Measurements from ENCODE around the gene WDR59.
"Not testable (repeated sequence)": the region's sequence is repeated elsewhere in the genome, so short reads cannot be mapped to it uniquely, and the experiment has no call there.

WDR59 gene

GRCh38 chr16:74954763-74955162 lies 30.2 kb downstream of the WDR59 start:
- no peak for DNase-seq

GRCh38 chr16:74951681-74952080 lies 33.2 kb downstream of the WDR59 start:
- DNase-seq = no peak

GRCh38 chr16:74951206-74951605 lies 33.7 kb downstream of the WDR59 start:
- DNase-seq = no peak

DNA sequence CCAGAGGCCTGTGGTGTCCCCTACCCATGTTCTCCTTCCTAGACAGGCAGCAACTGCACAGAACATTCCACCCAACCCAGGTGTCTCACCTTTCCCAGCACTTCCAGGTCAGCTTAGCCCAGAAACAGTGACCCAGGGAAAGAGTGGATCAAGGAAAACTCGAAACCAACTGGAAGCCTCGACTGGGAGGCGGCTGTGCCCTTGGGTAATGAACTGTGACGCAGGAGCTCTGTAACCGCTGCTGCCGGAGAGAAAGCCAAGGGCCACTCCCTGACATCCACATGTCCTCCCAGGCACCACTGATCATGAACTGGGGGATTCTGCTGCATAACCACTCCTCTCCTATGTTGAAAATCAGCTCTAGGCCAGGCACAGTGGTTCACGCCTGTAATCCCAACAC lies 34.4 kb downstream of the WDR59 start:
- no peak for DNase-seq

DNA sequence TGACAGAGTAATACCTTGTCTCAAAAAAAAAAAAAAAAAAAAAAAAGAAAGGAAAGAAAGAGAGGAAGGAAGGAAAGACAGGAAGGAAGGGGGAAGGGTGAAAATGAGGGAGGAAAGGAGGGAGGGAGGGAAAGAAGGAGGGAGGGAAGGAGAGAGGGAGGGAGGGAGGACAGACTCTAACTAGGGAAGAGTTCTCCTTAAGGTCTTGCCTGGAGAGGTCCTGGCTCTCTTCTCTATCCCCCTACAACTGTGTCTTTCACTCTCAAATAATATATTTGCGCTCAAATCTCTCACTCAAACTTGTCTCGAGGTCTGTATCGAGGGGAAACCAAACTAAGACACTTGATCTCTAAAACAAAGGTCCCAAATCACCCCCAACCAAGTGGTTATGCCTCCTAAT lies 35.6 kb downstream of the WDR59 start:
- no peak for DNase-seq

- DNase-seq = no peak
Observed at GRCh38 chr16:74944466-74944865, 40.5 kb downstream of the WDR59 start.

DNA sequence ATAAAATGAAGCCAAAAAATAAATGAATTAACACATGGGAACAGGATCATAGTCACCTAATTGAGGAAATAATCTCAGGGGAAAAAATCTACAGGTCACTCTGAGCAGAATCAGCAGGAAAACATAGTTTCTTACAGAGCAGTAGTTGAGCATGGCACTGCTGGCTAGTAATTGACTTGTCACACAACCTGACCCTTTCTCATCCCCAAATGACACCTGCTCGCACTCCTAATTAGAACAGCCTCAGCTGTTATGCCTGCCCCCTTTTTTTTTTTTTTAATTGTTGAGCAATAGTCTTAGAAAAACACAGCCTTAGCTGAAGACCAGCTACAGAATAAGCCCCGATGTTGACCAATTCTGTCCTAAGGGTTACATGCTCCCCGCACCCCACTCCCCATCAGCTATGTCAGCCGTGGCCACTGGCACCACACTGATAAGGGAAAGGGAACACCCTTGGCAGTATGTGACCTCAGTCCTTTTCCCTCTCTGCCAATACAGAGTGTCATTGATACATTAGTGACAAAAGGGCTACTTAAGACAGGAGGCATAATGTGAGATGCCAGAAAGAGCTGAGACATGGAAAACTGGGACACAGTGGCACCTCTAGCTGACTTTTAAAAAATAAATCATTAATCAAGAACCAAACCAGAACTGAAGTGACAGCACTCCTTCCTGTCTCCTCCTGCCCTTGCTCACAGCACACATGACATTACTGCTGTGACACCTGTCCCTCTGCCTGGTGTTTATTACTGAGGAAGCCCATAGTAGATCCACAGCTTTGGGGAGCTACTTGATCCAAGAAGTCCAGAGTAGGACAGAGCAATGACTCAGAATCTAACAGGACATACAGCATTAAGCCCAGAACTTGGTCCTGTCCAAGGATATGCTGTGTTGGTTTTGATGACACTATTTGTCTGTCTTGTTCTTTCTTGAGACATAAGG lies 41.7 kb downstream of the WDR59 start:
- no peak for DNase-seq

DNA sequence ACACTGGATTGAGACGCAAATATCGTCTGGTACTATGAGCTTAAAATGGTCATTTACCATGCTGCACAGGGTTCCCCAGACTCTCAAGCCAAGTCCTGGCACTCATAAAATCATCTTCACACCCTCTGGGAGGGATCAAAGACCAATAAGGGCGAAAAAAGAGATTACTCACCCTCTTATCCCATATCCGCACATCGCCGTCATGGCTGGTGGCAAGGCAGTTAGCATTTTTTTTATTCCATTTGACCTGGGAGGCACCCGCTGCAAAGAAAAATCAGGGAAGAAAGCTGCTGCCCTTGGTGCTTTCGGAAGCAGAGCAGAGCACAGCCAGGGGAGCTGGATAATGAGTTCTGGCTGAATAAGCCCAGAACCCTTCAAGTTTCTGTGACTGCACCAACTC lies 42.4 kb downstream of the WDR59 start:
- DNase-seq = no peak

DNA sequence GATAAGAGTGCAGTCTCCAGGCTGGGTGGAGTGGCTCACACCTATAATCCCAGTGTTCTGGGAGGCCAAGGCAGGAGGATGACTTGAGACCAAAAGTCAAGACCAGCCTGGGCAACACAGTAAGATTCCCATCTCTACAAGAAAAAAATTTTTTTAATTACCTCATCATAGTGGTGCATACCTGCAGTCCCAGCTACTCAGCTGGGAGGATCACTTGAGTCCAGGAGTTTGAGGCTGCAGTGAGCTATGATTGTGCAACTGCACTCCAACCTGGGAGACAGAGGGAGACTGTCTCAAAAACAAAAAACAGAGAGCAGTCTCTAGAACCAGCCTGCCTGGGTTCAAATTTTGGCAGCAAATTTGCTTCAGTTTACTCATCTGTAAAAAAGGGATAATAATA lies 45.2 kb downstream of the WDR59 start:
- no peak for DNase-seq

DNA sequence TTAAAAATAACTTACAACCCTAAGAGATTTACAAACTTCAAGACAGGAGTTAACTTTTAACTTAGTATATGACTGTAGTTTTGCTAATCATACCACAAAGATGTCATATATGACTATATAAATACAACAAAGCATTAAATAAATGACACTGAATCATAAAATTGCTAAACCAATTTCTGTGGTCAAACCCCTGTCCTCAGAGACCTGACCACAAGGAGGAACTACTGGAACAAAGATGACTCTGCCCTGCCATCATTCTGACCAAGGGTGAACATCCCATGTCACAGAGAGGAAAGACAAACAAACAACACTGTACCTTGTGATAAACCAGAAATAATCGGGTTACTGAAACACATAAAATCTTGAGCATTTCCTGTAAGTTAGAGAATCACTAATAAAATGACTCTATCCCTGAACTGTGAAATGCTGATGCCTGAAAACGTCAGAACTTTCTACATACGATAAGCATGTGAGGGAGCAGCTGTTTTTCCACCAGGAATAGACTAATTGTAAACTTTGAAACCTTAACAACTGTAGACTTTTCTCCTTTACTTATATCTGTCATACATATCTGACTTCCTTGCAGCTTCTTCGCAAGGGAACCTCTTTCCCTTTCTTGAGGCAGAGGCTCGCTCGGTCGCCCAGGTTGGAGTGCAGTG lies 47.9 kb downstream of the WDR59 start:
- no peak for DNase-seq

DNA sequence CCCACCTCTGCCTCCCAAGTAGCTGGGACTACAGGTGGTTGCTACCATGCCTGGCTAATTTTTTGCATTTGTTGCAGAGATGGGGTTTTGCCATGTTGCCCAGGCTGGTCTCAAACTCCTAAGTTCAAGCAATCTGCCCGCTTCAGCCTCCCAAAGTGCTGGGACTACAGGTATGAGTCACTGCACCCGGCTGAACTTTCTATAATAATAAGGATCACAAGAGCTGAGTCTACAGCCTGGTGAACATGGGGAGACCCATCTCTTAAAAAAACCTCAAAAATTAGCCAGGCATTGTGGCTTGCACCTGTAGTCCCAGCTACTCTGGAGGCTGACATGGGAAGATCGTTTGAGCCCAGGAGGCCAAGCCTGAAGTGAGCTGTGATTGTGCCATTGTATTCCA lies 53.5 kb downstream of the WDR59 start:
- DNase-seq = no peak

DNA sequence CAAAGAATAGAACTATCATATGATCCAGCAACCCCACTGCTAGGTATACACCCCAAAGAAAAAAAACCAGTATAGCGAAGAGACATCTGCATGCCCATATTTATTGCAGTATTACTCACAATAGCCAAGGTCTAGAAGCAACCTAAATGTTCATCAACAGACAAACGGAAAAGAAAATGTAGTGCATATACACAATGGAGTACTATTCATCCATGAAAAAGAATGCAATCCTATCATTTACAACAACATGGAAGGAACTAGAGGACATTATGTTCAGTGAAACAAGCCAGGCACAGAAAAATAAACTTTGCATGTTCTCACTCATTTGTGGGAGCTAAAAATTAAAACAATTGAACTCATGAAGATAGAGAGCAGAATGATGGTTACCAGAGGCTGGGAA lies 55.3 kb downstream of the WDR59 start:
- no peak for DNase-seq

DNA sequence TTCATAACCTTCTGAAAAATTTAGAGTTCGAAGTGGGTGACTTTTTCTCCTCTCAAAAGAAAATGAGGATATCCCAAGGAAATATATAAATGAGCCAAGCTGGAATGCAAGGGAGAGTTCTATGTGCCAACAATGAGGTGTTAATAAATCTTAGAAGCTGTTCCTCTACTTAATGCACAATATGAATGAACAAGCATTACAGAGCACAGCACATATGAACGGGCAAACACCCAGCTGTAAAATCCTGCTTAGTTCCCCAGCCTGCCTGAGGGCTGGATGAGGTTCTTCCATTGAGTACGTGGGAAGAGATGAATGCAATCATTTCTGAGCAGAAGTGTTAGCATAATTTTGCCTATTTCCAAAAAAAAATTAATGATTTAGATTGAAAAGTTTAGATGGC lies 58.1 kb downstream of the WDR59 start:
- no peak for DNase-seq

DNA sequence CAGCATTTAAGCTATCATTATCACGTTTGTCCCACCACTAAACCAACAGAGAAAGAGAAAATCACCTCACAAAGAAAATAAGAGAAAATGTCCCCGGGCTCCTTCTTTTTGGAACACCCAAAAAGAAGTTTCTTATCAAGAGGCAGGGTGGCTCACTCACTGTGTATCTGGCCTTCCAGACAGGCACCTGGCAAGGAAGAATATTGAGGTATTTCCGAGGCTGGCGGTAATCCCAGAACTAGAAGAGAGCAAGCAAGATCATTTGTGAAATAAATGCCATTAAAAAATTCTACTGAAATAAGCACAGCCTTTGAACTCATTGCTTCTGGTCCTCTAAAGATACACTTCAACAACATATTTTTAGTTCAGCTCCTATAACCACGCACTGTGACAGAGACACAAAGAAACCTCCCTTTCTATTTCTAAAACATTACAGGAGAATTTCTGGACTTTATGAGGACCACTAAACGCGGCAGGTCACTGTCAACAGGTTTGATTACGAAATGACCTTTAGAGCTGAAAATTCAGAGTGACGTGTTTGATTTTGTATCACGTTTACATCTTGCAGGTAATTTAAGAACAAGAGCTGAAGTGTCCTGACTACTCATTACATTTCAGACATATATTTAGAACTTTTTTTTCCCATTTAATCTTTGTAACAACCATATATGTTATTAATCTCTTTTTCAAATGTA lies 61.0 kb downstream of the WDR59 start:
- DNase-seq = no peak

DNA sequence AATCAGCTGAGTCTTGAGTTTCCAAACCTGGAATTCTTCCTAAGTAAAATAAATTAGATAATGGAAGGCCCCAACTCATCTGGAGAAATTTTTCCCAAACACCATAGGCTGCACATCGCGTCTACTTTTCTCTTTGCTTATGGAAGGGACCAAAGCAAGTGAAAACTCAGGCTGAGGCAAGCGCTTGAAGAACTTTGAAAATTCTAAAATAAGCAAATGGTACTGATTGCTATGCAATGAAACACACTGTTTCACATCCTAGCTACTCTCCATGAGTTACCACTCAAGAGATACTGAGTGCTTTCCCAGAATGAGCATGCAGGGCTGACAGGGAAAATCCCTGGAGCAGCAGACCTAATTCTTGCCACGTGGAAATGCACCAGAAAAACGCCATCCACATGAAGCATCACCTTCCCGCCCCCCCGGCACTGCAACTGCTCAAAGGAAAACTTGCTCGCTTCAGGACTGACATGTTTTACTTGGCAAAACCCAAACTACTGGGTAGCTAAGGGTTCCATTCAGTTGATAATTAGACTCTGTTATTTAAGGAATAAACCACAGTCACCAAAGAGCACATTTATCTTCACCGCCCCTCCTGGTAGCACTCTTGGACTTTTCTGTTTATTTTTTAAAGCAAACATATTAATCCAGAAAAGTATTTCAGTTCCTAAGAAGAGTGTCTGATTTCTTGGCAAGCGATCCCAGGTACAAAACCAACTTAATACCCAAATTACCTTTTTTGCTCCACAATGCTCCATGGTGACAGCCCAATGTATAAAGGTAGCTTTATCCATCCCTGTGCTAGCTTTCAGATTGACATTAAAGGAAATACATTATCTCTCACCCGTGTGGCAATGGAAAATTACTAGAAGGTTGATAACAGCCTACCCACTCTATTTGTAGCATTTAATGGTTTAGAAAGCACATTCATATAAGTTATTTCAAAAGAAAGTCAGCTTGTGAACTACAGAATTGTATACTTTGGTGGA lies 62.5 kb downstream of the WDR59 start:
- DNase-seq = no peak

- no peak for DNase-seq
Observed at GRCh38 chr16:74921051-74921450, 63.9 kb downstream of the WDR59 start.

- DNase-seq = no peak
Observed at GRCh38 chr16:74909665-74910064, 75.3 kb downstream of the WDR59 start.

DNA sequence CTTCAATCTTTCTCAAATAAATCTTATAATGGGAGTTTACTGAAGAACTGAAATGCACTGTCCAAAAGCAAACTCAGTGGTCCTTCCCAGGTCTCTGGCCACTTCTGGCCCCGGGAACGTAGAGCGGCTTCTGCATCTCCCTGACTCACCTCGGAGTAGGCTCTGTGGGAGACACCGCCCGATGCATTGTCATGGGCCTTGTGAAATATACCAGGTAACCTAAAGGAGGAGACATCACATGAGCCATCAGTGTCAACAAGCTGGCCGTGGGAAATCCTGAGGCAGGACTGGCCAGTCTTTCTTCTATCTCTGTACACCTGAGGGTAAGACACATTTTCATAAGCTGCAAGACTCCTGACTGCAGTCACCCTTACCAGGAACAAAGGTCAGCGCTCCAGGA lies 76.2 kb downstream of the WDR59 start:
- not testable (repeated sequence) for DNase-seq

DNA sequence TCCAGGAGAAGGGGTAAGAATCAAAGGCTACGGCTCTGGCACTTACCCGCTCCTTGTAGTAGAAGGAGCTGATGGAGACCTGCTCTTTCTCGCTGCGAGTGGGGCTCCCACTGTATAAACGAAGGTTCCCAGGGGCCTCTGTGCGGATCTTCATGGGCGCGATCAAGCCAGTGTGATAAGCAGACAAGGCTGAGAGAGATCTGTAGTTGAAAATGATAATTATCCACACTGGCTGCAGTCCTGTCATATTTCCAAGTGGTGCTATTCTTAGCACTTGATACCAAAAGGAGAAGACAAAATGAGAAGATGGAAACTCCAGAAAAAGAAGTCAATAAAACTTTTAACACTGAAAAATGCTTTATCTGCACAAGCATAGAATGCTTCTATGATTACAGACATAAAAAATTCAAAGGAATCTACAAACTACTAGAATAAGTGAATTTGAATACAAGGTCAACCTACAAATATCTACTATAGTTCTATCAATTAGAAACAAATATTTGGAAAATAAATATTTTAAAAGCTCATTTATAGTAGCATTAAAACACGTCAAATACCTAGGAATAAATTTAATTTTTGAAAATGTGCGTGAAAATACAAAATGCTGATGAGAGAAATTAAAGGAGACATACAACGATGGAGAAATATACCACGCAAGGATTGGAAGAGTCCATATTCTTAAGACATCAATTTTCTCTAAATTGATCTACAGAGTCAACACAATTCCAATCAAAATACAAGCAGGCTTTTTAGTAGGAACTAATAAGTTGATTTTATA lies 80.8 kb downstream of the WDR59 start:
- DNase-seq = no peak

- DNase-seq = no peak
Observed at GRCh38 chr16:74903120-74903519, 81.8 kb downstream of the WDR59 start.

DNA sequence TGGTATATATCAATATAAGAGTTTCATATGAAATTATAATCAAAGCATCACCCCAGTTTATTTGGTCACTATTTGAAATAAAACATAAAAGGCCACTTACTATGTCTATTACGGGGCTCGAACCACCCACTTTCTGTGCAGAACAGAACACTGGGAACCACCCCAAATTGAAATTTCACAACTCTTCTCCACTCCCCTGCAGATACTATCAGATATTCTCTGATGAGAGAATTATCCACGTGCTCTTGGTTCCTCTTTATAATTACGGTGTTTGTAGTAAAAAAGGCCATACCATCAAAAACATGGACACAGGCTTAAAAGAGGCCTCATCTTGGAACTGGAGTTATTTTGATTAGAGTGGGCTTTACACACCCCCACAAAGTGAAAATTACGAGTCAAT lies 82.8 kb downstream of the WDR59 start:
- DNase-seq = no peak

GRCh38 chr16:74901606-74902005 lies 83.3 kb downstream of the WDR59 start:
- DNase-seq = no peak
